GM19035 (cell line): ENCODE data around the gene TAX1BP3.

Source experiments
- ATAC-seq: cut with Tn5 transposase; IDR thresholded peaks from one replicate; pipeline ENCODE4 v1.9.1; 2021; ENCODE audit not compliant: unreplicated experiment

The TAX1BP3 gene

GRCh38 chr17:3630781-3631180, 37.6 kb downstream of the TAX1BP3 start:
- ATAC-seq: no peak

- no peak for ATAC-seq
Observed at GRCh38 chr17:3627769-3628167, 40.6 kb downstream of the TAX1BP3 start.

GRCh38 chr17:3626831-3627768, 41.3 kb downstream of the TAX1BP3 start:
- no peak for ATAC-seq

GRCh38 chr17:3622977-3623594, 45.3 kb downstream of the TAX1BP3 start:
- ATAC-seq: no peak

- no peak for ATAC-seq
Observed at GRCh38 chr17:3621146-3621720, 47.1 kb downstream of the TAX1BP3 start.

- no peak for ATAC-seq
Observed at GRCh38 chr17:3615160-3615870, 53.1 kb downstream of the TAX1BP3 start.

- no peak for ATAC-seq
Observed at GRCh38 chr17:3613124-3613523, 55.3 kb downstream of the TAX1BP3 start.
